NT2/D1 (cell line): ENCODE measurements around the gene UBE3C.
A peak's percentile ranks its signal among the peaks of the same experiment; 100 is the strongest.
"Not testable (repeated sequence)": the region's sequence is repeated elsewhere in the genome, so short reads cannot be mapped to it uniquely, and the experiment has no call there.

Source experiments
- DNase-seq: peaks from one replicate; pipeline ENCODE4 v3.0.0-alpha.2; 2011; ENCODE audit warnings: low read depth, low spot score
- H3K27me3 ChIP-seq: 2 replicates; pipeline ENCODE4 v1.6.0; 2011; ENCODE audit warnings: mild to moderate bottlenecking; ENCODE audit not compliant: insufficient read length, insufficient read depth
- H3K36me3 ChIP-seq: 2 replicates; pipeline ENCODE4 v1.6.1; 2011; ENCODE audit warnings: mild to moderate bottlenecking, low read length, mixed read lengths; ENCODE audit not compliant: insufficient read depth, insufficient read length
- H3K4me1 ChIP-seq: 2 replicates; pipeline ENCODE4 v1.5.1; 2011; ENCODE audit not compliant: insufficient read depth, insufficient read length
- H3K4me3 ChIP-seq: 2 replicates; pipeline ENCODE4 v1.5.1; 2011; ENCODE audit warnings: low read depth; ENCODE audit not compliant: insufficient read length
- H3K9ac ChIP-seq: 2 replicates; pipeline ENCODE4 v1.6.0; 2011; ENCODE audit warnings: low read depth; ENCODE audit not compliant: insufficient read length
- H3K9me3 ChIP-seq: 2 replicates; pipeline ENCODE4 v1.5.1; 2011; ENCODE audit warnings: mild to moderate bottlenecking, low read length; ENCODE audit not compliant: insufficient read depth
- SUZ12 ChIP-seq: IDR thresholded peaks from 2 replicates; pipeline ENCODE4 v1.6.1; 2011; ENCODE audit not compliant: insufficient read length, insufficient read depth; ENCODE audit errors: extremely low read depth
- YY1 ChIP-seq: IDR thresholded peaks from 2 replicates; pipeline ENCODE4 v1.6.1; 2011; ENCODE audit not compliant: insufficient read length, insufficient read depth
- ZNF274 ChIP-seq: IDR thresholded peaks from 2 replicates; pipeline ENCODE4 v1.6.1; 2011; ENCODE audit warnings: mild to moderate bottlenecking, low read depth, low read length

The UBE3C gene

DNA sequence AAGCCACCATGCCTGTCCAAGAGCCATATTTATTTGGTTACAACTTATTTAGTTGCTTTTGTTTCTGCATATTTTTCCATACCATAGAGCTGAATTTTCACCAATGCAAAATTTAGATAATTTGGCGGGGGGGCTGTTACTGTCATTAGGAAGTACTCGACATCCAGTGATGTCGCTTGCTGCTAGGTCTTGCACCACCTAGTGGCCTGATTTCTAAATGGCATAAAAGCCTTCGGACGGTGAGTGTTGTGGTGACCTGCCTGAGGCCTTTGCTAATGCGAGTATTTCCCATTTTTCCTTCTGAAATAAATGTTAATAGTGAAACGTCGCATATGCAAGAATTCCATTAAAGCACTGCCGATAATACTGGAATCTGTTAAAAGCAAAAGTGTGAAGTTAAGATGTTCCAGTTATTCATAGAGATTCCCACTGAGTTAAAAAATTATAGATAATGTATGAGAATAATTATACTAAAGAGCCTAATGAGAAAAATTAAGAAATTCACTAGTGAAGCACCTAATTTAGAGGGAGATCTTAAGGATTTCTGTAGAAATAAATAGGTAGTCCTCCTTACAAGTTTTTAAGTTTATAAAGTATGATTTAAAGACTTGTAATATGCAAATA, 112.0 kb downstream of the UBE3C start:
- H3K9me3 ChIP-seq = no peaks in the 10 kb centered on the region
- H3K9ac ChIP-seq = no peak overlapping the region
- peaks cover 48% of the 10 kb centered on the region for H3K36me3 ChIP-seq
- no peaks in the 10 kb centered on the region for H3K27me3 ChIP-seq
- H3K4me1 ChIP-seq = no peaks in the 10 kb centered on the region
- peak; percentile 77 for DNase-seq
- no peak for TF ChIP-seq SUZ12
- TF ChIP-seq ZNF274 = no peak
- no peak for TF ChIP-seq YY1
- no peak overlapping the region for H3K4me3 ChIP-seq

DNA sequence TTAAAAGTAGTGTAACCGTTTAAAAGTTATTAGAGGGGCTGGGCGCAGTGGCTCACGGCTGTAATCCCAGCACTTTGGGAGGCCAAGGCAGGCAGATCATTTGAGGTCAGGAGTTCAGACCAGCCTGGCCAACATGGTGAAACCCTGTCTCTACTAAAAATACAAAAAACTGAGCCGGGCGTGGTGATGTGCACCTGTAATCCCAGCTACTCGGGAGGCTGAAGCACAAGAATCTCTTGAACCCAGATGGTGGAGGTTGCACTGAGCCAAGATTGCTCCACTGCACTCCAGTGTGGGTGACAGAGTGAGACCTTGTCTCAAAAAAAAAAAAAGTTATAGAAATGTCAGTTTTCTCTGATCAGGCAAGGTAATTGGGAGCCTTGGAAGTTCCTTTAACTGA, 113.1 kb downstream of the UBE3C start:
- H3K4me3 ChIP-seq, H3K4me1 ChIP-seq, H3K9ac ChIP-seq, H3K27me3 ChIP-seq, DNase-seq, H3K9me3 ChIP-seq: not testable (repeated sequence)
- peaks cover 56% of the 10 kb centered on the region for H3K36me3 ChIP-seq

DNA sequence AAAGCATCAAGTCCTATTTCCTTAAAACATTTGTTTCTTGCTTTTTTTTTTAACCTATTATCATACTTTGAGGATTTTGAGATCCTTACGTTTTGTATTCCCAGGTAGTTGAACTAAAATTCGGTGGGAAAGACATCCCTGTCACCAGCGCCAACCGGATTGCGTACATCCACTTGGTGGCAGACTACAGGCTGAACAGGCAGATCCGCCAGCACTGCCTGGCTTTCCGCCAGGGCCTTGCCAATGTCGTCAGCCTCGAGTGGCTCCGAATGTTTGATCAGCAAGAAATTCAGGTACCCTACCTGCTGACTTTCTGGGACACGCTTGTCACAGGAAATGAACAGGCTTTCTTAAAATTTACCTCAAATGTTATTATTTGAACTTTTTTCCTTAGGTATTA, 115.1 kb downstream of the UBE3C start:
- TF ChIP-seq ZNF274 (no peak), YY1 (no peak), SUZ12 (no peak)
- H3K27me3 ChIP-seq = no peaks in the 10 kb centered on the region

GRCh38 chr7:157254781-157255180, 116.1 kb downstream of the UBE3C start:
- not testable (repeated sequence) for H3K4me1 ChIP-seq, H3K9me3 ChIP-seq, H3K27me3 ChIP-seq, H3K4me3 ChIP-seq, H3K9ac ChIP-seq, DNase-seq
- H3K36me3 ChIP-seq = peaks cover 59% of the 10 kb centered on the region

More for the DNA sequence above, 115.1 kb downstream of the UBE3C start:
- H3K4me3 ChIP-seq = no peak overlapping the region
- no peaks in the 10 kb centered on the region for H3K9me3 ChIP-seq
- no peak for DNase-seq
- H3K4me1 ChIP-seq = no peaks in the 10 kb centered on the region
- peaks cover 57% of the 10 kb centered on the region for H3K36me3 ChIP-seq
- no peak overlapping the region for H3K9ac ChIP-seq

DNA sequence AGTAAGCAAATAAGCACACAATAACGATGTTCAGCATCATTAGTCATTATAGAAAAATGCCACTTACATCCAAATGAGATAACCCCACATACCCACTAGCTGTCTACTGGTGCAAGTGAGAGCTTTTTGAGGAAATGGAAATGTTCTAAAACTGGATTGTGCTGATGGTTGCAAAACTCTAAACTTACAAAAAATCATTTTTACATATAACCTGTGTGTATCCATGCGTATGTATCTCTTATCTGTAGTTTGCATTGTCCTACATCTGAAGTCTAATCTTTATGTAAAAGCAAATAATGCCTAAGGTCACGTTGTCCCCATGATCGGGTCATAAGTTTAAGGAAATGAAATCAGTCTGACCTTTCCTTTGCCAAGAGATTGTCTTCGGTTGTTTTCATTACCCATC, 116.5 kb downstream of the UBE3C start:
- Histone ChIP-seq H3K4me3 (no peak overlapping the region), H3K4me1 (no peaks in the 10 kb centered on the region), H3K36me3 (peaks cover 57% of the 10 kb centered on the region), H3K9ac (no peak overlapping the region), H3K27me3 (no peaks in the 10 kb centered on the region), H3K9me3 (no peaks in the 10 kb centered on the region)
- no peak for DNase-seq
- TF ChIP-seq YY1 = no peak
- no peak for TF ChIP-seq SUZ12
- TF ChIP-seq ZNF274 = no peak

GRCh38 chr7:157263156-157263555, 124.4 kb downstream of the UBE3C start:
- Histone ChIP-seq H3K9ac (no peak overlapping the region), H3K27me3 (no peaks in the 10 kb centered on the region), H3K4me3 (no peak overlapping the region), H3K36me3 (peaks cover 66% of the 10 kb centered on the region), H3K9me3 (no peaks in the 10 kb centered on the region), H3K4me1 (no peaks in the 10 kb centered on the region)
- no peak for DNase-seq
- TF ChIP-seq ZNF274 (no peak), SUZ12 (no peak), YY1 (no peak)

GRCh38 chr7:157265051-157265450, 126.3 kb downstream of the UBE3C start:
- no peaks in the 10 kb centered on the region for H3K27me3 ChIP-seq
- H3K36me3 ChIP-seq = peaks cover 71% of the 10 kb centered on the region
- no peak overlapping the region for H3K4me3 ChIP-seq
- no peak overlapping the region for H3K9ac ChIP-seq
- DNase-seq = no peak
- no peaks in the 10 kb centered on the region for H3K4me1 ChIP-seq
- no peaks in the 10 kb centered on the region for H3K9me3 ChIP-seq
- TF ChIP-seq YY1 (no peak), SUZ12 (no peak), ZNF274 (no peak)

GRCh38 chr7:157266272-157266671, 127.5 kb downstream of the UBE3C start:
- Histone ChIP-seq H3K4me3 (no peak overlapping the region), H3K36me3 (peaks cover 75% of the 10 kb centered on the region), H3K4me1 (no peaks in the 10 kb centered on the region), H3K9ac (no peak overlapping the region), H3K9me3 (no peaks in the 10 kb centered on the region), H3K27me3 (no peaks in the 10 kb centered on the region)
- no peak for TF ChIP-seq YY1
- no peak for TF ChIP-seq ZNF274
- TF ChIP-seq SUZ12 = no peak
- DNase-seq = no peak
